Sigmoid colon (tissue), 7 donors: ENCODE data around the gene KLHL22. TPM values are rescaled to one million over a fixed set of nuclear protein-coding genes. Genes with fewer than 3 reads are reported as not detected.

Source experiments
- DNase-seq: peaks from one replicate; pipeline ENCODE4 v3.0.0-alpha.2; 2019
- H3K27ac ChIP-seq, 4 donors: fragments of 200-600 bp; sonication (generic); one replicate each; pipeline ENCODE4 v1.5.1; 2016 to 2019; ENCODE audit warnings: mild to moderate bottlenecking in 1 of 4
- H3K27me3 ChIP-seq, 3 donors: fragments of 200-600 bp; sonication (generic); one replicate each; pipeline ENCODE4 v1.5.1; 2019; ENCODE audit warnings: mild to moderate bottlenecking in 1 of 3
- H3K36me3 ChIP-seq, 4 donors: fragments of 200-600 bp; sonication (generic); one replicate each; pipeline ENCODE4 v1.5.1; 2016 to 2019
- H3K4me1 ChIP-seq, 4 donors: fragments of 200-600 bp; sonication (generic); one replicate each; pipeline ENCODE4 v1.5.1; 2017 to 2019
- H3K4me3 ChIP-seq, 4 donors: fragments of 200-600 bp; sonication (generic); one replicate each; pipeline ENCODE4 v1.5.1; 2017 to 2019; ENCODE audit warnings: mild to moderate bottlenecking in 2 of 4, moderate library complexity in 1 of 4
- H3K9me3 ChIP-seq, 4 donors: fragments of 200-600 bp in 3 of 4; sonication (generic) in 3 of 4; one replicate each; pipeline versions ENCODE4 v1.5.1 to v1.6.1; 2013 to 2019
- EP300 ChIP-seq, 4 donors: sonication (generic); formaldehyde crosslinking; IDR thresholded peaks; one replicate each; pipeline ENCODE4 v1.6.1; 2017; ENCODE audit warnings: antibody characterized with exemption in 4 of 4
- POLR2A ChIP-seq, 2 donors: fragments of 450-650 bp; IDR thresholded peaks; one replicate each; pipeline ENCODE4 v1.6.1; 2016; ENCODE audit warnings: antibody characterized with exemption in 2 of 2, mild to moderate bottlenecking in 2 of 2, moderate library complexity in 2 of 2
- POLR2AphosphoS5 ChIP-seq, 4 donors: sonication (generic); formaldehyde crosslinking; IDR thresholded peaks; one replicate each; pipeline ENCODE4 v1.6.1; 2017; ENCODE audit warnings: antibody characterized with exemption in 4 of 4
- WGBS, 2 donors: extraction: QIAGEN DNeasy Blood & Tissue Kit; methylation state at CpG; one replicate each; pipeline ENCODE4 v1.1.7; 2013; 5-methylcytosine and 5-hydroxymethylcytosine counted together
- intact Hi-C: fragments of 100-400 bp; cut with DNase I; formaldehyde crosslinking; loops from one replicate; pipeline ENCODE4 v1.15.1; 2023
- polyA plus RNA-seq, 3 donors: library from polyadenylated mRNA; stranded (reverse); fragments of 200-250 nt; gene quantifications; one replicate each; pipeline ENCODE4 v1.2.3, GENCODE V29; 2013
- total RNA-seq, 4 donors: library from RNA; depleted of rRNA; stranded (reverse); fragments of >200 nt; gene quantifications; one replicate each; pipeline ENCODE4 v1.1.0, GENCODE V29; 2016
- TF ChIP-seq, protein P1 (sequence below), 4 experiments: fragments of 450-650 bp in 3 of 4; fragments of 200-600 bp in 1 of 4; IDR thresholded peaks; one replicate each; pipeline ENCODE4 v1.5.1; 2016 to 2019; ENCODE audit warnings: antibody characterized with exemption in 4 of 4, mild to moderate bottlenecking in 3 of 4, moderate library complexity in 2 of 4
- donor health status: healthy with polysubstance abuse.
- donor health status: Bipolar disorder and iron deficiency.
- donor health status: healthy.

KLHL22 gene
- total and polyA plus RNA-seq, 7 donors, result 5.4 to 39.6 (median 26.4) TPM

DNA sequence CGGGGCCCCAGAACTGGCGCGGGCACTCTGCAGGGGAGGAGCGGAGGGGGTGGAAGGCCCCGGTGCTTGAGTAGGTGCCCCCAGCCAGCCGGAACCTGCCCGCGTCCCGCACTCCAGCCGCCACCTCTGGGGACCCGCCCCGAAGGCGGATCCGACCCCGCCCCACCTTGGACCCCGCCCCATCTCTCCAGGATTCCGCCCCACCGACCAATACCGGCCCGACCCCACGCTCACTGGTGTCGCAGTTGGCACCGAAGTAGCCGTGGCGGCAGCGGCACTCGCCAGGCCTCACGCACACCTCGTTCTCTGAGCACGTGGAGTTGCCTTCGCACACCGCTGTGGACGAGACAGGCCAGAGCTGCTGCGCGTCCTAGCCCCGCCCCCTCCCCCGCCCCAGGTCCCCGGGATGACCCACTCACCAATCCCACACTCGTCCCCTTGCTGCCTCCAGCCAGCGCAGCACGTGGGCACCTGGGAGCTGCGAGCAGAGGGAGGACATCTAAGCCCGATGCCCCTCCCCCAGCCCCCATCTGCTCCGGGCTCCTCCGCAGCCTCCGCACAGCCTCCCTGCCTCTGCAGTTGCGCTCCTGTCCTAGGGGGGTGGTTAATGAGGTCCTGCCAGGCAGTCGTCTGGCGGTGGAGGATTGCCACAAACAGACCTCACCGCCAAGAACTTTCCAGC is 63.9 kb downstream of the KLHL22 start:
- H3K4me1 ChIP-seq, result peaks cover 0 to 45% (median 36%) of the 10 kb centered on the region in 4 donors
- TF ChIP-seq POLR2AphosphoS5 (IDR thresholded peaks at IDR 0.05) (no peak), EP300 (IDR thresholded peaks at IDR 0.05) (no peak), POLR2A (IDR thresholded peaks at IDR 0.05) (no peak)
- TF ChIP-seq, protein P1, sequence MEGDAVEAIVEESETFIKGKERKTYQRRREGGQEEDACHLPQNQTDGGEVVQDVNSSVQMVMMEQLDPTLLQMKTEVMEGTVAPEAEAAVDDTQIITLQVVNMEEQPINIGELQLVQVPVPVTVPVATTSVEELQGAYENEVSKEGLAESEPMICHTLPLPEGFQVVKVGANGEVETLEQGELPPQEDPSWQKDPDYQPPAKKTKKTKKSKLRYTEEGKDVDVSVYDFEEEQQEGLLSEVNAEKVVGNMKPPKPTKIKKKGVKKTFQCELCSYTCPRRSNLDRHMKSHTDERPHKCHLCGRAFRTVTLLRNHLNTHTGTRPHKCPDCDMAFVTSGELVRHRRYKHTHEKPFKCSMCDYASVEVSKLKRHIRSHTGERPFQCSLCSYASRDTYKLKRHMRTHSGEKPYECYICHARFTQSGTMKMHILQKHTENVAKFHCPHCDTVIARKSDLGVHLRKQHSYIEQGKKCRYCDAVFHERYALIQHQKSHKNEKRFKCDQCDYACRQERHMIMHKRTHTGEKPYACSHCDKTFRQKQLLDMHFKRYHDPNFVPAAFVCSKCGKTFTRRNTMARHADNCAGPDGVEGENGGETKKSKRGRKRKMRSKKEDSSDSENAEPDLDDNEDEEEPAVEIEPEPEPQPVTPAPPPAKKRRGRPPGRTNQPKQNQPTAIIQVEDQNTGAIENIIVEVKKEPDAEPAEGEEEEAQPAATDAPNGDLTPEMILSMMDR (IDR thresholded peaks at IDR 0.05), result no peak
- peaks cover 0 to 29% (median 14%) of the 10 kb centered on the region in 3 donors for H3K27me3 ChIP-seq
- H3K4me3 ChIP-seq, result peak overlapping the region in 3 of 4 donors; percentile 19 to 40 (median 38)
- peak; percentile 66 for DNase-seq
- peak overlapping the region in 2 of 4 donors; percentile 8 to 32 for H3K27ac ChIP-seq
- H3K9me3 ChIP-seq, result no peaks in the 10 kb centered on the region
- intact Hi-C loops, result no loop called here
- 34 to 40% methylated on average over 50 of the region's 50 CpGs for WGBS, 2 donors
- peaks cover 0 to 25% (median 9%) of the 10 kb centered on the region in 4 donors for H3K36me3 ChIP-seq

DNA sequence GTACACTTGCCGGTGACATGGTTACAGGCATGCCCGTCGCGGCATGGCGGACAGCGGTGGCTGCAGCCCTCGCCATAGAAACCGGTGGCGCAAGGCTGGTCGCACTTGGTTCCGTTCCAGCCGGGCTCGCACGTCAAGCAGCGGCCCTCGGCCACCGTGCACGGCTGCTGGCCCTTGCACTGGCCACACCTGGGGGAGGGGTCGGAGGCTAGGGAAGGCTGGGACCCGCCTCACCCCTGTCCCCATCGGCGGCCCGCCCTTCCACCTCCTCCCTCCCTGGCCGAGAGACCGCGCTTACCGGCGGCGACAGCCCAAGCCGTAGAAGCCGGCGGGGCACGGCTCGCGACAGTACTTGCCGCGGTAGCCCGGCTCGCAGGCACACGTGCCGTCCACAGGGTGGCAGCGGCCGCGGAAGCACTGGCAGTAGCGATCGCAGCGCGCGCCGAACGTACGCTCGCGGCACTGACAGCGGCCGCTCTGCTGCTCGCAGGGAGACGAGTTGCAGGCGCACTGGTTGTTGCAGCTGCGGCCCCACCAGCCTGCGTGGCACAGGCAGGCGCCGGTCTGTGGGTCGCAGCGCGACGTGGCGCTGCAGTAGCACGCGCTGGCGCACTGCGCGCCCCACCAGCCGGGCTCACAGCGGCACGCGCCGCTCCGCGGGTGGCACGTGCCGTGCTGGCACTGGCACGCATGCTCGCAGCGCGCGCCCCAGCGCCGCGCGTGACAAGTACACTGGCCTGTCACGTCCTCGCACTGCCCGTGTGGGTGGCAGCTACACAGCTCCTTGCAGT is 64.7 kb downstream of the KLHL22 start:
- Histone ChIP-seq H3K36me3 (peaks cover 0 to 25% (median 9%) of the 10 kb centered on the region in 4 donors), H3K9me3 (no peaks in the 10 kb centered on the region), H3K27me3 (peaks cover 0 to 22% (median 14%) of the 10 kb centered on the region in 3 donors), H3K4me3 (peak overlapping the region in 3 of 4 donors; percentile 19 to 40 (median 38)), H3K4me1 (peaks cover 0 to 38% (median 29%) of the 10 kb centered on the region in 4 donors), H3K27ac (peak overlapping the region in 2 of 4 donors; percentile 8 to 32)
- DNase-seq, result peak; percentile 80
- 9 to 14% methylated on average over 94 of the region's 94 CpGs for WGBS, 2 donors
- intact Hi-C loops, result no loop called here
- TF ChIP-seq, protein P1 (IDR thresholded peaks at IDR 0.05), result peak in 3 of 4 experiments; percentile 33 to 57 (median 41)
- TF ChIP-seq POLR2A (IDR thresholded peaks at IDR 0.05) (no peak), POLR2AphosphoS5 (IDR thresholded peaks at IDR 0.05) (peak in 2 of 4 donors; percentile 14 to 27), EP300 (IDR thresholded peaks at IDR 0.05) (no peak)

DNA sequence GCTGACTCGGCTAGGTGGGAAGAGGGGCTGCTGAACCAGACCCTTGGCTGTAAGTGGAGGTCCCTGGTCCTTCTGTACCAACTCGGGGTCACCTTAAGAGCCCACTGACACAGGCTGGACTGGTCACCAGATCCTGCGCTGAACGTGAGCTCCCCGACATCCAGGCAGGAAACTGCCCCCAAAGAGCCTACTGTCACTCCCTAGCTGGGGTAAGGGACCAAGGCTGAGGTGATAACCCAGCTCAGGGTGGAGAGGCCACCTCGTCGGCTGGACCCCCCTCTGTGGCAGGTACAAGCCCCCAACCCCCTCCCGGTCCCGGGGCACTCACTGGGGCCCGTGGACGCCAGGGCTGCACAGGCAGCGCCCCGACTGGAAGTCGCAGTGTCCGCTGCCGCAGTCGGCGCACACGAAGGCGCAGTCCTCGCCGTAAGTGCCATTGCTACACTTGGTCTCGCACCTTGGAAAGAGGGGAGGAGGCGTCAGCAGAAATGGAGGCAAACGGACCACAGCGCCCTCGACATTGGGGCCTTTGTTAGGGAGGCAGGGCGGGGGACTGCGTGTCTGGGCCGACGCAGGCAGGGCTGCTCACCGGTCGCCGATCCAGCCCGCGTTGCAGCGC is 65.4 kb downstream of the KLHL22 start:
- DNase-seq, result peak; percentile 58
- intact Hi-C loops, result no loop called here
- peak overlapping the region in 2 of 4 donors; percentile 38 to 40 for H3K4me3 ChIP-seq
- TF ChIP-seq POLR2A (IDR thresholded peaks at IDR 0.05), result no peak
- no peak for TF ChIP-seq POLR2AphosphoS5 (IDR thresholded peaks at IDR 0.05)
- TF ChIP-seq, protein P1 (IDR thresholded peaks at IDR 0.05), result no peak
- no peak for TF ChIP-seq EP300 (IDR thresholded peaks at IDR 0.05)
- H3K27ac ChIP-seq, result peak overlapping the region in 1 of 4 donors; percentile 32
- no peaks in the 10 kb centered on the region for H3K9me3 ChIP-seq
- peaks cover 0 to 31% (median 22%) of the 10 kb centered on the region in 4 donors for H3K4me1 ChIP-seq
- H3K36me3 ChIP-seq, result peaks cover 0 to 25% (median 10%) of the 10 kb centered on the region in 4 donors
- H3K27me3 ChIP-seq, result peaks cover 0 to 15% (median 14%) of the 10 kb centered on the region in 3 donors
- WGBS, 2 donors, result 18 to 36% methylated on average over 37 of the region's 37 CpGs

DNA sequence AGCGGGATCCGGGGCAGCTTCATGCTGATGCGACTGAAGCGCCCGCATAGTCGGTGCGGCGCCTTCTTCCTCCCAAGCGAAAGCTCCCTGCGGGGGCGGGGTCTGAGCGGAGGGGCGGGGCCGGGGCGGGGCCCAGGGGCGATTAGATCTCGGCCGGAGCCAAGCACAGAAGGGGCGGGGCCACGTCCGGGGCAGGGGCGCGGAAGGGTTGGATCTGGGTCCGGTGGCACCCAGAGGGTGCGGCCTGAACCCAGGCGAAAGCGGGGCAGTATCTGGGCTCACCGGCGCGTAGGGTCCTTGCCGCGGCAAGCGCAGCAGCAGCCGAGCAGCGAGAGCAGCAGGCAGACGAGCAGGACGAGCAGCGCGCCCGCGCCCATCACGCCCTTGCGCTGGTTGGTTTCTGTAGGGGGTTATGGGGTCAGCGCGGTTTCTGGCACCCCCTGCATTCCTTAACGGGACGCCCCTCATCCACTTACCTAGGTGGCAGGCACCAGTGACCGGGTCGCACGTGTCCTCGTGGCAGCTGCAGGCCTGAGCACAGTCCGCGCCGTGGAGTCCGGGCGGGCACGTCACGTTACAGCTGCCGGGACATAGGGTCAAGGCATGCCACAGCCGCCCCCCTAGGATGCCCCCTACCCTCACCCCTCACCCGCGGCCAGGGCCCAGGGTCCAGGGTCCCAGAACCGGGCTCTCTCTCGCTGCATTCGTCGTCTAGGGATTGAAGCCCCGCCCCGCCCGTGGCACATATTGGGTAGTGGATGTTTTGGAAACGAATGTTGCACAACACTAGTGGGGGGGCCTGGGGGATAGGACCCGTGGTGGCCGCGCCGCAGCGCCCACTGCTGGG is 66.1 kb downstream of the KLHL22 start:
- H3K27me3 ChIP-seq, result peaks cover 0 to 14% (median 10%) of the 10 kb centered on the region in 3 donors
- H3K4me1 ChIP-seq, result peaks cover 0 to 32% (median 25%) of the 10 kb centered on the region in 4 donors
- TF ChIP-seq EP300 (IDR thresholded peaks at IDR 0.05) (no peak), POLR2AphosphoS5 (IDR thresholded peaks at IDR 0.05) (no peak), POLR2A (IDR thresholded peaks at IDR 0.05) (no peak)
- TF ChIP-seq, protein P1 (IDR thresholded peaks at IDR 0.05), result no peak
- DNase-seq, result peak; percentile 67
- no peaks in the 10 kb centered on the region for H3K9me3 ChIP-seq
- 10 to 22% methylated on average over 75 of the region's 75 CpGs for WGBS, 2 donors
- H3K4me3 ChIP-seq, result peak overlapping the region in 2 of 4 donors; percentile 24 to 25
- intact Hi-C loops, result no loop called here
- peaks cover 0 to 26% (median 13%) of the 10 kb centered on the region in 4 donors for H3K36me3 ChIP-seq
- H3K27ac ChIP-seq, result no peak overlapping the region
